GM18861 (cell line): ENCODE measurements around the gene RAD23A.
"Not testable (repeated sequence)": the region's sequence is repeated elsewhere in the genome, so short reads cannot be mapped to it uniquely, and the experiment has no call there.

Source experiments
- ATAC-seq: cut with Tn5 transposase; IDR thresholded peaks from one replicate; pipeline ENCODE4 v1.9.1; 2021; ENCODE audit not compliant: unreplicated experiment

The RAD23A gene

DNA sequence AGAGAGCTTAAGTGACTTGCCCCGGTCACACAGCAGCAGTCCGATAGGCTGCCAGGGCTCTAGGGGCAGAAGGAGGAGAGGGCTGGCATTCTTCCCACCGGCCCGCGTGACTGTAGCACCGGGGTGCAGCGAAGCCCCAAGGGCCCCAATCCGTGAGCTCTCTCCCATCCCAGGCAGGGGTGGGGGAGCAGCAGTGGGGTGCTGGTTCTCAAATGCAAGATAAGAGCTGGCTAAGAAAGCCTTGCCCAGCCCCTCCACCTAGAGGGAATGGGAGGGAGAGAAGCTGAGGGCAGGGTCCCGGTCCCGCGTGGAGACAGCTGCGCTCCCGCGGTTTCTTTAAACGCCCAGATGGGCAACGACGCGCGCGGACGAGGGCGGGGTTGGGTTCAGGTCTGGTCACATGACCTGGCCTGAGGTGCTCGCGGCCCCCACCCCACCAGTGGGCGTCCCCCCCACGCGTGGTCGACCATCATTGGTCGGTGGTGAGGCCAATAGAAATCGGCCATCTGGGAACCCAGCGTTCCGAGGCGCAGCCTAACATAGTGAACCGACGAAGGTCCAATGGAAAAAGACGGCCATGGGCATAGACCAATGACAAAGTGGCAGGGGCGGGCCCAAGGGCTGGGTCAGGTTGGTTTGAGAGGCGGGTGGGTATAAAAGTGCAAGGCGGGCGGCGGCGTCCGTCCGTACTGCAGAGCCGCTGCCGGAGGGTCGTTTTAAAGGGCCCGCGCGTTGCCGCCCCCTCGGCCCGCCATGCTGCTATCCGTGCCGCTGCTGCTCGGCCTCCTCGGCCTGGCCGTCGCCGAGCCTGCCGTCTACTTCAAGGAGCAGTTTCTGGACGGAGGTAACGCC is 7.5 kb upstream of the RAD23A start, which contains the start of gene CALR:
TSS of gene CALR (plus strand) at position 683 of the 852 bp plus-strand sequence. CDS start at position 754, 71 bp downstream.
- ATAC-seq, result peak; percentile 76

DNA sequence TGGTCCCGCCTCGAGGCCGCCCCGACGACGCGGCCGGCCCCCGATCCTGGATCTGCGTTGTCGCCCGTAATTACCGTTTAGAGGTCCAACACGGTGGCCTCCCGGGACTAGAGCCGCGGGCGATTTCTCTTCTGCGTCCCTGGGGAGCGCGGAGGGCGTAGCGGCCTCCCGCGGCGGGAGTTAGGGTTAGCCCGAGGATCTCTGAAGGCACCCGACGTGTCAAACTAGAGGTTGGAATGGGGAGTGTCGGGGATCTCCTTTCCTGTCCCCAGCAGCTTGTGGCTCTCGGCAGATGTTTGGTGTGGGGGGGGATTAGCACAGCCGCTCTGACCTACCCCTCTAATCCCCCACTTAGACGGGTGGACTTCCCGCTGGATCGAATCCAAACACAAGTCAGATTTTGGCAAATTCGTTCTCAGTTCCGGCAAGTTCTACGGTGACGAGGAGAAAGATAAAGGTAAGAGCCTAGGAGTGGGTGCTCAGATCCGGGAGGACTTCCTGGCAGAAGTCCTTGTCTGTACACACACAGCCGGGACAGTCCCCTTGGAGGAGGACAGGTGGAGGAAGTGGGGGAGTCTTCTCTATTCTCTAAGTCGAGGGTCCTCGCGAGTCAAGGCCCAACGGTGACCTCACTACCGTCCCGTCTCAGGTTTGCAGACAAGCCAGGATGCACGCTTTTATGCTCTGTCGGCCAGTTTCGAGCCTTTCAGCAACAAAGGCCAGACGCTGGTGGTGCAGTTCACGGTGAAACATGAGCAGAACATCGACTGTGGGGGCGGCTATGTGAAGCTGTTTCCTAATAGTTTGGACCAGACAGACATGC is 6.7 kb upstream of the RAD23A start:
- ATAC-seq, result no peak

DNA sequence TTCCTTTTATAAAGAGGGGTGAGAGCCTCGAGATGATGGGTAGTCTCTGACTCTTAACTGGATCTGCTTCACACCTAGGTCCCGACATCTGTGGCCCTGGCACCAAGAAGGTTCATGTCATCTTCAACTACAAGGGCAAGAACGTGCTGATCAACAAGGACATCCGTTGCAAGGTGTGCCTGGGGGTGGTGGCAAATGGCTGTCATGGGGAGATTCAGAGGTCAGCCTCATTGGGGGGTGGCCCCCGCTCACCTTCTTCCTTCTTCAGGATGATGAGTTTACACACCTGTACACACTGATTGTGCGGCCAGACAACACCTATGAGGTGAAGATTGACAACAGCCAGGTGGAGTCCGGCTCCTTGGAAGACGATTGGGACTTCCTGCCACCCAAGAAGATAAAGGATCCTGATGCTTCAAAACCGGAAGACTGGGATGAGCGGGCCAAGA is 5.7 kb upstream of the RAD23A start:
- no peak for ATAC-seq

DNA sequence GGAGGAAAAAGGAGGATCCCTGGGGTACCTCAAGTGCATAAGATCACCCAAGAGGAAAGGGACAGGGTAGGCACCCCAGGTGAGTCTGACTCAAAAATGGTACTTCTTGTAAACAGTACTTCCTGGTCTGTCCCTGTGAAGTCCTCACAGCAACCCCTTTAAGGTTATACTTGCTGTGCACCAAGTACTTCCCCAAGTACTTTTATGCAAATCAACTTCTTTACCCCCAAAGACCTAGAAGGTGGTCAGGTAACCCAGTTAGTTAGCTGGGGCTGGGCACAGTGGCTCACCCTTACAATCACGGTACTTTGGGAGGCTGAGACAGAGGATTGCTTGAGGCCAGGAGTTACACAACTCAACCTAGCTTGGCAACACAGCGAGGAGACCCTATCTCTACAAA is 4.8 kb upstream of the RAD23A start:
- no peak for ATAC-seq

DNA sequence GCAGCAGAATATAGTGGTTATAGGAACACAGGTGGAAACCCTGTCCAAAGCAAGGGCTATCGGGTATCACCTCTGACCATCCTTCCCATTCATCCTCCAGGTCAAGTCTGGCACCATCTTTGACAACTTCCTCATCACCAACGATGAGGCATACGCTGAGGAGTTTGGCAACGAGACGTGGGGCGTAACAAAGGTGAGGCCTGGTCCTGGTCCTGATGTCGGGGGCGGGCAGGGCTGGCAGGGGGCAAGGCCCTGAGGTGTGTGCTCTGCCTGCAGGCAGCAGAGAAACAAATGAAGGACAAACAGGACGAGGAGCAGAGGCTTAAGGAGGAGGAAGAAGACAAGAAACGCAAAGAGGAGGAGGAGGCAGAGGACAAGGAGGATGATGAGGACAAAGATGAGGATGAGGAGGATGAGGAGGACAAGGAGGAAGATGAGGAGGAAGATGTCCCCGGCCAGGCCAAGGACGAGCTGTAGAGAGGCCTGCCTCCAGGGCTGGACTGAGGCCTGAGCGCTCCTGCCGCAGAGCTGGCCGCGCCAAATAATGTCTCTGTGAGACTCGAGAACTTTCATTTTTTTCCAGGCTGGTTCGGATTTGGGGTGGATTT is 2.1 kb upstream of the RAD23A start:
- no peak for ATAC-seq

DNA sequence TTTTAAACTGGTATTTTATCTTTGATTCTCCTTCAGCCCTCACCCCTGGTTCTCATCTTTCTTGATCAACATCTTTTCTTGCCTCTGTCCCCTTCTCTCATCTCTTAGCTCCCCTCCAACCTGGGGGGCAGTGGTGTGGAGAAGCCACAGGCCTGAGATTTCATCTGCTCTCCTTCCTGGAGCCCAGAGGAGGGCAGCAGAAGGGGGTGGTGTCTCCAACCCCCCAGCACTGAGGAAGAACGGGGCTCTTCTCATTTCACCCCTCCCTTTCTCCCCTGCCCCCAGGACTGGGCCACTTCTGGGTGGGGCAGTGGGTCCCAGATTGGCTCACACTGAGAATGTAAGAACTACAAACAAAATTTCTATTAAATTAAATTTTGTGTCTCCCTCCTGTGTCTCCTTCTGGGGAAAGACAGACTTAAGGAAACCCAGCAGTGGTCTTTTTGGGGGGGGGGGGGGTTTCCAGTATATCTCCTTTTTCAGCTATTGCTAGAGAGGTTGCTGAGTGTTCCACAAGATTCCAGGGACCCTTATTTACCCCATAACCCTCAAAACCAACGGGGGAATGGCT is 1.5 kb upstream of the RAD23A start:
- no peak for ATAC-seq

DNA sequence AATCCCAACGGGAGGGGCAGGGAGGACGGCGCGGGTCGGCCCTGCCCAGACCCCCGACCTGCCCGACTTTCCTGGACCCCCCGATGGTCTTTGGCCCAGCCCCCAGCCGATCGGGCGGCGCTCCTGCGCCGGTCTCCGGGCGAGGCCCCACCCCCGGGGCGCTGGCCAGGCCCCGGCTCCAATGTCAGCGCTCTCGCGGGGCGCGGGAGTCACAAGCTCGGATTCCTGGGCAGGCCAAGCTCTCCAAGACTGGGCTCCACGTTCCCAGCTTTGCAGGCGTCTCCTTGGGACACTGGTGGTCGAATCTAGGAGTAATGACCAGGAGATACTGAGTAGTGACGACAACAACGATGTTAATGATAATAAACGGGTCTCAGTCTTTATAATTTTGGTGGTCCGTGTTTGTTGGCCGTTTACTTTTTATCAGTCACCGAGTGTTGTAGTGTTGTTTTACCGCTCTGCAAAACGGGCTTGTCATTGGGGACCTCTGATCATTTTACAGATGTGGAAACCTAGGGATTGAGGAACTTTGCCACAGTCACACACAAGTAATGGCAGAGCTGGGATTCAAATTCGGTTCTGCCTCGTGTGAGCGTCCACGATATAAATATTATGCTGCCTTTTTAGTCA is 545 bp downstream of the RAD23A start:
- ATAC-seq, result peak; percentile 11

DNA sequence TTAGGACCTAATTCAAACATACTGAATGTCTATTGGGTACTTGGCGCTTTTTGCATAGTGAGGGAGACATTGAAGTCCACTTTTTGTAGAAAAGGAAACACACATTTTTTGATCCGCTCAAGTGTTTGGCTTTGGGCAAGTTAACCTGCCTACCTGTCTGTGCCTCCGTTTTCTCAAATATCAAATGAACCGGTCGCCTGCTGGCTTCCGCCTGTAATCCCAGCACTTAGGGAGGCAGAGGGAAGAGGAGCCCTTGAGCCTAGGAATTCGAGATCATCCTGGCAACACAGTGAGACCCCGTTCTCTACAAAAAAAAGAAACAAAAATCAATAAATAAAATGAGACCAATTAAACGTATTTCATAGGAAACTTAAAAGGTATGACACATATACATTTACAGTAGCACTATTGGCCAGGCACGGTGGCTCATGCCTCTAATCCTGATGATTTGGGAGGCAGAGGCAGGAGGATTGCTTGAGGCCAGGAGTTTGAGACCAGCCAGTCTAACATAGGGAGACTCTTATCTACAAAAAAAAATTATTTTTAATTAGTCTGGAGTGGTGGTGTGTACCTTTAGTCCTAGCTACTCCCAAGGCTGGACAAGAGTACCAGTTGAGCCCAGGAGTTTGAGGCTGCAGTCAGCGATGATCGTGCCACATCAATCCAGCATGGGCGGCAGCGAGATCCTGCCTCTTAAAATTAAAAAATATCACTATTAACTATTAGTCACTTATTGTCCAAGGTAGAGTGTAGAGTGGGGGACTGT is 1.3 kb downstream of the RAD23A start:
- no peak for ATAC-seq

DNA sequence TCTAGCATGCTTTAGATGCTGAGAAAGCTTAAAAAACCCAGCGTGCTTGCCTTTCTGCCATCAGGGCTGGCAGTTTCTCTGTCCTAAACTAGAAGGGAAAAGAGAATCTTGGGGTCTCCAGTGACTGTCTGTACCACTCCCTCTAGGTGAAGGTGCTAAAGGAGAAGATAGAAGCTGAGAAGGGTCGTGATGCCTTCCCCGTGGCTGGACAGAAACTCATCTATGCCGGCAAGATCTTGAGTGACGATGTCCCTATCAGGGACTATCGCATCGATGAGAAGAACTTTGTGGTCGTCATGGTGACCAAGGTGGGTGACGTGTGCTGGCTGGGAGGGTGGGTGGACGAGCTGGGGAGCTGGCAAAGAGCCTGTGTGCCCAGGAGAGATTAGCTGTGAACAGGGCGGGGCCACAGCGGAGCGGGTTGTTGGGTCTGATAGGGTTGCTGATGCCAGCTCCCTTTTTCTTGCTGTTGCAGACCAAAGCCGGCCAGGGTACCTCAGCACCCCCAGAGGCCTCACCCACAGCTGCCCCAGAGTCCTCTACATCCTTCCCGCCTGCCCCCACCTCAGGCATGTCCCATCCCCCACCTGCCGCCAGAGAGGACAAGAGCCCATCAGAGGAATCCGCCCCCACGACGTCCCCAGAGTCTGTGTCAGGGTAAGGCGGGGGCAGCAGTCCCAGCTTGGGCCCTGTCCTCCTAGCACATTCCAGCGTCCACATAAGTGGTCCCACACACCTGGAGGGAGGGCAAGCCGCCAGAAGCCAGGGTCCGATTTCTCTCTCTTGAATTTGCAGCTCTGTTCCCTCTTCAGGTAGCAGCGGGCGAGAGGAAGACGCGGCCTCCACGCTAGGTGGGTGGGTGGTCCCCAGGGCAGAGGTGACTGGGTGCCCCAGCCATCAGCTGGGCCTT is 2.3 kb downstream of the RAD23A start:
- no peak for ATAC-seq

DNA sequence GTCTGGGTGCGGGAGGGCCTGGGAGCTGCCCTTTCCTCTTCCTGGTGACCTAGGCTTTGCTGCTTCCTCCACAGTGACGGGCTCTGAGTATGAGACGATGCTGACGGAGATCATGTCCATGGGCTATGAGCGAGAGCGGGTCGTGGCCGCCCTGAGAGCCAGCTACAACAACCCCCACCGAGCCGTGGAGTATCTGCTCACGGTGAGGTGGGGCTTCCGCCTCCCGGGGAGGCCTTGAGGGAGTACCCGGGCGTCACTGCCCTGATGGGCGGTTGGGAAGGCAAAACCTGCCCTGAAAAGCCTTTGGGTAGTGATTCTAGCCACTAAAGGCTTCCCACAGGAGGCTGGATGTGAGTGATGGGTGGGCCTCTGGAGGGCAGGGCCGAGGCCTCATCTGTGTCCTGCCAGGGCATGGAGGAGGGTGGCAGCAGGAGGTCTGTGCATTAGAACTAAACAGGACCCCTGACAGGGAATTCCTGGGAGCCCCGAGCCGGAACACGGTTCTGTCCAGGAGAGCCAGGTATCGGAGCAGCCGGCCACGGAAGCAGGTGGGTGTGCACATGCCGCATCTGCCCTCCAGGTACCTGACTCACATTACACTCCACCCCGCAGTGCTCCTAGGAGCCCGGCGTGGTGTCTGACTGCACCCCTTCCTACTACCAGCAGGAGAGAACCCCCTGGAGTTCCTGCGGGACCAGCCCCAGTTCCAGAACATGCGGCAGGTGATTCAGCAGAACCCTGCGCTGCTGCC is 3.1 kb downstream of the RAD23A start:
- no peak for ATAC-seq

DNA sequence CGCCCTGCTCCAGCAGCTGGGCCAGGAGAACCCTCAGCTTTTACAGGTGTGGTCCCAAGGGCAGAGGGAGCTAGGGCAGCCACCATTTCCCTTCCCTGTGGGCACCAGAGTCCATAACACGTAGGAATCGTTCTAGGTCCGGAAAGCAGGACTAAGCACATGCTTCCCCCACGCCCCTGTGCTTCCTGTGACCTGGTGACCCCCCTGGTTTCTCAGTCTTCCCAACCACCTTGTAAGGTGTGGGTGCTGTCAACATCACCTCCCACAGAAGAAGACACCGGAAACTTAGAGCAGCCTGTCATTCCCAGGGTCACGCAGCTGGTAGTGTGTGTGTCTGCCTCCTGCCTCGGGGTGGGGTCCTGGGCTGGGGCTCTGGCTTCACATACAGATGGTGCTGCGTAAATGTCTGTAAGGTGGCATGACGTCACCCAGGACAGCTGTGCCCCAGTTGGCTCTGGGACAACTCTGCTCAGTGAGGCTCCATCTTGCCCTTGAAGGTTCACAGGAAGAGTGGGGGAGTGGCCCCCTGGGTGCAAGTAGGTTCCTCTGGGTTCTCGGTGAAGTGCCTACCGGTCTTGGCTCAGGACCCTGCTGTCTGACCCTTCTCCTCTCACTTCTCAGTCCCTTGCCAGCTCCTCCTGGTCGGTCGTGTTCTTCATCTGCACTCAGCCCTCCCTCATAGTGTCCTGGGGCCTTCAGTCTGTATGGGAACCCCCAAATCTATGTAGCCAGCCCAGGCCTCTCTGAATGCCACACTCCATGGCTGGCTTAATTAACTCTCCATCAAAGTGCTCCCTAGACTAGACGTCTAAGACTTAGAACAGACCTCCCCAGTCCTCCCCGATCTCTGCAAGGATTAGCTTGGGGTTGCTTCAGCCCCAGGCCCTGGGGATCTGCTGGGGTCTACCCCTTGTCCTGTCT is 4.0 kb downstream of the RAD23A start:
- no peak for ATAC-seq

DNA sequence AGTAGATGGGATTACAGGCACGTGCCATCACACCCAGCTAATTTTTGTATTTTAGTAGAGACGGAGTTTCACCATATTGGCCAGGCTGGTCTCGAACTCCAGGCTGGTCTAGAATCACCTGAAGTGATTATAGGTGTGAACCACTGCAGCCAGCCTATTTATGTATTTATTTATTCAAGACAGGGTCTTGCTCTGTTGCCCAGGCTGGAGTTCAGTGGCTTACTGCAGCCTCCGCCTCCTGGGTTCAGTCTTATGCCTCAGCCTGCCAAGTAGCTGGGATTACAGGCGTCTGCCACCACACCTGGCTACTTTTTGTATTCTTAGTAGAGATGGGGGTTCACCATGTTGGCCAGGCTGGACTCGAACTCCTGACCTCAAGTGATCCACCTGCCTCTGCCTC is 6.4 kb downstream of the RAD23A start:
- not testable (repeated sequence) for ATAC-seq

DNA sequence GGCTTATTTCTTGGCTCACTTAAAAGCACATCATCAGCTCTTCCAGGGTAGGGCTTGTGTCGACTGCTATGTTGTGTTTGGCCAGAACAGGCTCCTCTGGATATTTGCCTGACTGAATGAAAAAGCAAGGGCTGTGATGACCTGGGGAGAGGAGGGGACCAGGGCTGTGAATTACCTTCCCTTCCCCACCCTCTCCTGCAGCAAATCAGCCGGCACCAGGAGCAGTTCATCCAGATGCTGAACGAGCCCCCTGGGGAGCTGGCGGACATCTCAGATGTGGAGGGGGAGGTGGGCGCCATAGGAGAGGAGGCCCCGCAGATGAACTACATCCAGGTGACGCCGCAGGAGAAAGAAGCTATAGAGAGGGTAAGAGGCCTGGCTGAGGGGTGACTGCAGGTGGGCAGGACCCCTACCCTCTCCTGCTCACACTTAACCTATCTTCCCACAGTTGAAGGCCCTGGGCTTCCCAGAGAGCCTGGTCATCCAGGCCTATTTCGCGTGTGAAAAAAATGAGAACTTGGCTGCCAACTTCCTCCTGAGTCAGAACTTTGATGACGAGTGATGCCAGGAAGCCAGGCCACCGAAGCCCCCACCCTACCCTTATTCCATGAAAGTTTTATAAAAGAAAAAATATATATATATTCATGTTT is 7.0 kb downstream of the RAD23A start:
- ATAC-seq, result no peak

DNA sequence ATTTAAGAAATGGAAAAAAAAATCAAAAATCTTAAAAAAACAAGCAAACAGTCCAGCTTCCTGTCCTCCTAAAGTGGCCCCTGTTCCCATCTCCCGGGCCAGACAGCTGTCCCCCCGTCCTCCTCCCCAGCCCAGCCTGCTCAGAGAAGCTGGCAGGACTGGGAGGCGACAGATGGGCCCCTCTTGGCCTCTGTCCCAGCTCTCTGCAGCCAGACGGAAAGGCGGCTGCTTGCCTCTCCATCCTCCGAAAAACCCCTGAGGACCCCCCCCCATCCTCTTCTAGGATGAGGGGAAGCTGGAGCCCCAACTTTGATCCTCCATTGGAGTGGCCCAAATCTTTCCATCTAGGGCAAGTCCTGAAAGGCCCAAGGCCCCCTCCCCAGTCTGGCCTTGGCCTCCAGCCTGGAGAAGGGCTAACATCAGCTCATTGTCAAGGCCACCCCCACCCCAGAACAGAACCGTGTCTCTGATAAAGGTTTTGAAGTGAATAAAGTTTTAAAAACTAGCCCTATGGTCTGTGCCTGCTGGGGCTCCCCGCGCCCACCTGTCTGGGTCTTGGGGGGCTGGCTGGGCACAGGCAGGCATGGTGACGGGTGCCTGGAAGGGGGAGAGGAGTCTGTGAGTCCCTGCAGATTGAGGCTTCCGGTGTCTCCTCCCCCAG is 7.6 kb downstream of the RAD23A start:
- ATAC-seq, result no peak

DNA sequence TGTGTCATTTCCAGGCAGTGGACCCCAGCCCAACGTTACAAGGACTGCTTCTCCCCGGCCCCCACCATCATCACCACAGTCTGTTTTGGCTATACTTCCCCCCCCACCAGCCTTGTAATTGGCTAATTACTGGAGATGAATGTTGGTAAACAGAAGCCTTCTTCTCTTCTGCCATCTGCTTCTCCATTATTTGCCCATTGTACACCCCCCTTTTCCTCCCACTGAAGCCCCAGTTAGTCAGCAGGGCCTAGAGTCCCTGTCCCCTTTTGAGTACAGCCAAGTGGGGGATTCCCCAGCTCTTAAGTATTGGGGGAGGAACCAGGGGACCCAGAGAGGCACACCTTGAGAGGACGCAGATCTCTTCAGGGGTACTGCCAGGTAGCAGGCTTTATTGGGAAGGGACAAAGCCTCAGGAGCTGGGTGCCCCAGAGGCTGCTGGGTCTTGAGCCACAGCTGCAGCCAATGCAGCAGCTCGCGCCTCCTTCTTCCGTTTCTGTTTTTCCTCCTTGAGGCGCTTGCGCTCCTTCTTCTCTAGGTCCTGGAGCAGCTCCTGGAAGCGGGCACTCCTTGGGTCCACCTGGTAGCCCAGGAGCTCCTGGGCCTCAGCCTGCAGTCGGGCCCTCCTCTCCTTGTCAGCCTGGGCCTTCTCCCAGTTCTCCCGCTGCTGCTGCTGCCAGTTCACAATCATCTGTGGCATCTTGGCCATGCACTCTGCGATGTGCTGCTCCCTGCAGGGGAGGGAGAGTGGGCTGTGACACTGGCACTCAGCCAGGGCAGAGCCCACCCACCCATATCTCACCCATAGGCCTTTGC is 8.3 kb downstream of the RAD23A start:
- ATAC-seq, result no peak
